Body of pancreas (tissue), 4 donors: ENCODE data around the gene UTP11. TPM values are rescaled to one million over a fixed set of nuclear protein-coding genes. Genes with fewer than 3 reads are reported as not detected.
A peak's percentile ranks its signal among the peaks of the same experiment; 100 is the strongest.

Experiments used
- ATAC-seq: fragments of 150-250 bp; one replicate; pipeline ENCODE4 v1.9.1; 2016
- DNase-seq, 4 donors: peaks; one replicate each; pipeline ENCODE4 v3.0.0-alpha.2; 2019
- H3K27ac ChIP-seq, 4 donors: fragments of 200-600 bp; sonication (generic); 1 replicate in 3 of 4; 2 replicates in 1 of 4; pipeline versions ENCODE4 v1.5.1 to v1.6.1; 2016 to 2019; ENCODE audit warnings: mild to moderate bottlenecking in 1 of 4, mixed read lengths in 1 of 4, moderate library complexity in 1 of 4
- H3K27me3 ChIP-seq, 2 donors: fragments of 200-600 bp; sonication (generic); one replicate each; pipeline ENCODE4 v1.6.0; 2016; ENCODE audit warnings: mild to moderate bottlenecking in 1 of 2
- H3K36me3 ChIP-seq, 2 donors: fragments of 200-600 bp; sonication (generic); replicated peaks in 1 of 2; 2 replicates each; pipeline ENCODE4 v1.5.1; 2016; ENCODE audit warnings: low read depth in 2 of 2; ENCODE audit not compliant: insufficient read depth in 1 of 2
- H3K4me1 ChIP-seq: fragments of 200-600 bp; sonication (generic); one replicate; pipeline ENCODE4 v1.6.0; 2016
- H3K4me3 ChIP-seq, 2 donors: fragments of 200-600 bp; sonication (generic); 1 replicate in 1 of 2; 2 replicates in 1 of 2; pipeline ENCODE4 v1.5.1; 2016 to 2019
- H3K9me3 ChIP-seq, 3 donors: fragments of 200-600 bp; sonication (generic); 1 replicate in 2 of 3; 2 replicates in 1 of 3; pipeline ENCODE4 v1.5.1; 2016
- CTCF ChIP-seq, 7 experiments: fragments of 450-650 bp in 4 of 7; fragments of 200-600 bp in 3 of 7; sonication (generic) in 3 of 7; IDR thresholded peaks; one replicate each; pipeline ENCODE4 v1.5.1; 2016 to 2019; ENCODE audit warnings: antibody characterized with exemption in 7 of 7
- POLR2A ChIP-seq, 3 donors: fragments of 450-650 bp; IDR thresholded peaks; one replicate each; pipeline ENCODE4 v1.6.1; 2016; ENCODE audit warnings: antibody characterized with exemption in 3 of 3, mild to moderate bottlenecking in 2 of 3
- WGBS, 2 donors: methylation state at CpG; one replicate each; pipeline ENCODE4 v1.1.5; 2017; 5-methylcytosine and 5-hydroxymethylcytosine counted together
- intact Hi-C: fragments of 100-400 bp; cut with DNase I; formaldehyde crosslinking; loops from one replicate; pipeline ENCODE4 v1.15.1; 2023
- total RNA-seq, 2 donors: library from RNA; depleted of rRNA; stranded (reverse); fragments of >200 nt; gene quantifications; one replicate each; pipeline ENCODE4 v1.1.0, GENCODE V29; 2016

Gene UTP11
- total RNA-seq, 2 donors from 2014 or later = 10.9 to 13.2 TPM

- H3K27me3 ChIP-seq = peaks cover 0 to 29% of the 10 kb centered on the region in 2 donors
- no peak for ATAC-seq
Observed at GRCh38 chr1:38043036-38043747, 30.7 kb downstream of the UTP11 start.

GRCh38 chr1:38044221-38045215 is 32.0 kb downstream of the UTP11 start:
- H3K36me3 ChIP-seq = no peaks in the 10 kb centered on the region
- TF ChIP-seq POLR2A (IDR thresholded peaks at IDR 0.05) = no peak
- no peak for TF ChIP-seq CTCF (IDR thresholded peaks at IDR 0.05)
- intact Hi-C loops = no loop called here
- peaks cover 0 to 29% of the 10 kb centered on the region in 2 donors for H3K27me3 ChIP-seq
- peaks cover 27% of the 10 kb centered on the region for H3K4me1 ChIP-seq
- WGBS, 2 donors = 5 to 8% methylated on average over 57 to 69 of the region's 70 CpGs
- ATAC-seq (no peak), DNase-seq (no peak)
- no peak overlapping the region for H3K4me3 ChIP-seq
- H3K27ac ChIP-seq = no peak overlapping the region
- no peaks in the 10 kb centered on the region for H3K9me3 ChIP-seq

More at GRCh38 chr1:38043036-38043747, 30.7 kb downstream of the UTP11 start:
- no peaks in the 10 kb centered on the region for H3K9me3 ChIP-seq
- H3K27ac ChIP-seq = no peak overlapping the region
- WGBS, 2 donors = 71 to 77% methylated on average over 7 to 12 of the region's 12 CpGs
- no peaks in the 10 kb centered on the region for H3K36me3 ChIP-seq
- no peak overlapping the region for H3K4me3 ChIP-seq
- intact Hi-C loops = no loop called here
- TF ChIP-seq CTCF (IDR thresholded peaks at IDR 0.05) (no peak), POLR2A (IDR thresholded peaks at IDR 0.05) (no peak)
- no peak for DNase-seq
- H3K4me1 ChIP-seq = peaks cover 27% of the 10 kb centered on the region

GRCh38 chr1:38045401-38046332 is 33.1 kb downstream of the UTP11 start:
- TF ChIP-seq CTCF (IDR thresholded peaks at IDR 0.05) (no peak), POLR2A (IDR thresholded peaks at IDR 0.05) (no peak)
- ATAC-seq (no peak), DNase-seq (peak in 3 of 4 donors; percentile 27 to 45 (median 39))
- intact Hi-C loops = no loop called here
- WGBS, 2 donors = 6 to 7% methylated on average over 51 to 78 of the region's 115 CpGs
- Histone ChIP-seq H3K27me3 (peaks cover 0 to 29% of the 10 kb centered on the region in 2 donors), H3K9me3 (no peaks in the 10 kb centered on the region), H3K27ac (no peak overlapping the region), H3K4me3 (no peak overlapping the region), H3K36me3 (no peaks in the 10 kb centered on the region), H3K4me1 (peaks cover 27% of the 10 kb centered on the region)

DNA sequence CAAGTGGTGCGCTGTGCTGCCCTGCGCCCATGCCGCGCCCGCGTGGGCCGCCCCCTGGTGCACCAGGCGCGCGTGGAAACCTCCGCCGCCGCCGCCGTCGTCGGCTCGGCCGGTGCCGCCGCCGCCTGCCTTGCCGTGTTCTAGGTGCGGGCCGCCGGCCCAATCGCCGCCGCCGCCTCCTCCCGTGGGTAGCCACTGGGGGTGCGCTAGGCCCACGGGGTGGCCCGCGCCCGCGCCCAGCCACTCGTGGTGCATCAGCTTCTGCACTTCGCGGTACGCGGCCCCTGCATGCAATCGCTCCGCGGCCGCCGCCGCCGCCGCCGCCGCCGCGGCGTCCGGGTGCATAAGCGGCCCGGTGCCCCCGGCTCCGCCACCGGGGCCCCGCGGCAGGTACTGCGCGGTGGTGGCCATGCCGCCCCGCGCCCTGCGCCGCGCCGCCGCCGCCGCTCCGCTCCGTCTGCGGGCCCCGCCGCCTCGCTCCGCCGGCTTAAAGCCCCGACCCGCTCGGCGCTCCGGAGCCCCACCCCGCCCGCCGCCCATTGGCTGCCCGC is 33.9 kb downstream of the UTP11 start, which contains the start of gene POU3F1:
Gene POU3F1 (minus strand): TSS at position 461 of the 551 bp plus-strand sequence. CDS start 50 bp downstream, at position 411.
- H3K36me3 ChIP-seq = no peaks in the 10 kb centered on the region
- H3K27me3 ChIP-seq = peaks cover 0 to 29% of the 10 kb centered on the region in 2 donors
- H3K27ac ChIP-seq = peak within 1 kb of the TSS in 2 of 4 donors; percentile 35 to 49
- 3 to 9% methylated on average over 7 to 10 of the region's 92 CpGs for WGBS, 2 donors
- ATAC-seq (peak; percentile 4), DNase-seq (no peak)
- no peaks in the 10 kb centered on the region for H3K9me3 ChIP-seq
- TF ChIP-seq CTCF (IDR thresholded peaks at IDR 0.05) (no peak), POLR2A (IDR thresholded peaks at IDR 0.05) (no peak)
- intact Hi-C loops = no loop called here
- peaks cover 27% of the 10 kb centered on the region for H3K4me1 ChIP-seq
- peak within 1 kb of the TSS; percentile 39 to 47 for H3K4me3 ChIP-seq
